HG02571 (cell line): Measurements from ENCODE around the gene RAP2C.

Source experiments
- ATAC-seq: cut with Tn5 transposase; IDR thresholded peaks from one replicate; pipeline ENCODE4 v1.9.1; 2021; ENCODE audit warnings: mild to moderate bottlenecking, moderate library complexity; ENCODE audit not compliant: unreplicated experiment

Gene RAP2C

GRCh38 chrX:132219343-132219768, at the start of gene RAP2C:
TSS of gene RAP2C (minus strand) at chrX:132219447. CDS start at chrX:132217268, 2,179 bp downstream.
- peak; percentile 51 for ATAC-seq

GRCh38 chrX:132267392-132267791, 48.1 kb upstream of the RAP2C start:
- ATAC-seq: no peak

- no peak for ATAC-seq
These were observed 47.5 kb upstream of the RAP2C start for GRCh38 chrX:132266583-132267355.

GRCh38 chrX:132263127-132263526, 43.9 kb upstream of the RAP2C start:
- no peak for ATAC-seq

GRCh38 chrX:132258509-132258908, 39.3 kb upstream of the RAP2C start:
- ATAC-seq: no peak

GRCh38 chrX:132257116-132257515, 37.9 kb upstream of the RAP2C start:
- ATAC-seq: no peak

GRCh38 chrX:132236121-132236520, 16.9 kb upstream of the RAP2C start:
- no peak for ATAC-seq

GRCh38 chrX:132235488-132235887, 16.2 kb upstream of the RAP2C start:
- ATAC-seq: no peak

GRCh38 chrX:132231587-132231986, 12.3 kb upstream of the RAP2C start:
- no peak for ATAC-seq

- no peak for ATAC-seq
These were observed 8.3 kb upstream of the RAP2C start for GRCh38 chrX:132227383-132228112.

GRCh38 chrX:132226169-132226568, 6.9 kb upstream of the RAP2C start:
- no peak for ATAC-seq

- ATAC-seq: peak; percentile 52
These were observed 991 bp downstream of the RAP2C start for GRCh38 chrX:132218100-132218812.

- peak; percentile 68 for ATAC-seq
These were observed 1.8 kb downstream of the RAP2C start for GRCh38 chrX:132217203-132218073.

GRCh38 chrX:132216806-132217202, 2.4 kb downstream of the RAP2C start:
- ATAC-seq: peak; percentile 12

- ATAC-seq: no peak
These were observed 3.0 kb downstream of the RAP2C start for GRCh38 chrX:132216283-132216682.

GRCh38 chrX:132214518-132214917, 4.7 kb downstream of the RAP2C start:
- no peak for ATAC-seq

- no peak for ATAC-seq
These were observed 9.7 kb downstream of the RAP2C start for GRCh38 chrX:132209527-132209926.

- no peak for ATAC-seq
These were observed 10.8 kb downstream of the RAP2C start for GRCh38 chrX:132208422-132208821.

GRCh38 chrX:132207996-132208395, 11.3 kb downstream of the RAP2C start:
- no peak for ATAC-seq

GRCh38 chrX:132206259-132206658, 13.0 kb downstream of the RAP2C start:
- no peak for ATAC-seq

- no peak for ATAC-seq
These were observed 14.6 kb downstream of the RAP2C start for GRCh38 chrX:132204629-132205028.
